ENCODE results near the gene MIEF2. TPM values are rescaled to one million over a fixed set of nuclear protein-coding genes. Genes with fewer than 3 reads are reported as not detected.

Gene MIEF2
- total RNA-seq, 1 donor from 2014 or later = 9.8 TPM

- DNase-seq (ENCODE audit: low spot score) = no peak
Observed at GRCh38 chr17:18256351-18256750, 4.1 kb upstream of the MIEF2 start.

- DNase-seq (ENCODE audit: low spot score) = no peak
Observed at GRCh38 chr17:18256776-18257175, 3.7 kb upstream of the MIEF2 start.

GRCh38 chr17:18257268-18257981 is 3.0 kb upstream of the MIEF2 start:
- DNase-seq (ENCODE audit: low spot score) = peak; percentile 80

GRCh38 chr17:18257982-18258355 is 2.5 kb upstream of the MIEF2 start:
- DNase-seq (ENCODE audit: low spot score) = peak; percentile 73

- DNase-seq (ENCODE audit: low spot score) = no peak
Observed at GRCh38 chr17:18258356-18259038, 2.0 kb upstream of the MIEF2 start, which contains the start of gene FLII. Gene FLII (minus strand): TSS chr17:18258738. CDS start chr17:18258690, 48 bp downstream.

- no peak for DNase-seq (ENCODE audit: low spot score)
Observed at GRCh38 chr17:18259621-18260331, 686 bp upstream of the MIEF2 start.

- peak; percentile 73 for DNase-seq (ENCODE audit: low spot score)
Observed at GRCh38 chr17:18261146-18261515, 669 bp downstream of the MIEF2 start.

GRCh38 chr17:18261659-18262058 is 1.2 kb downstream of the MIEF2 start:
- DNase-seq (ENCODE audit: low spot score) = no peak

- DNase-seq (ENCODE audit: low spot score) = no peak
Observed at GRCh38 chr17:18262111-18262510, 1.6 kb downstream of the MIEF2 start.

- DNase-seq (ENCODE audit: low spot score) = peak; percentile 43
Observed at GRCh38 chr17:18262641-18263040, 2.2 kb downstream of the MIEF2 start.

- DNase-seq (ENCODE audit: low spot score) = no peak
Observed at GRCh38 chr17:18263885-18264682, 3.6 kb downstream of the MIEF2 start.

GRCh38 chr17:18267366-18267765 is 6.9 kb downstream of the MIEF2 start:
- DNase-seq (ENCODE audit: low spot score) = no peak

- DNase-seq (ENCODE audit: low spot score) = no peak
Observed at GRCh38 chr17:18267927-18268711, 7.7 kb downstream of the MIEF2 start.

- DNase-seq (ENCODE audit: low spot score) = no peak
Observed at GRCh38 chr17:18270046-18270931, 9.8 kb downstream of the MIEF2 start.

- DNase-seq (ENCODE audit: low spot score) = no peak
Observed at GRCh38 chr17:18277076-18277475, 16.6 kb downstream of the MIEF2 start.

- DNase-seq (ENCODE audit: low spot score) = no peak
Observed at GRCh38 chr17:18278867-18279266, 18.4 kb downstream of the MIEF2 start.

GRCh38 chr17:18280249-18280648 is 19.8 kb downstream of the MIEF2 start:
- DNase-seq (ENCODE audit: low spot score) = no peak

GRCh38 chr17:18280766-18281371 is 20.4 kb downstream of the MIEF2 start:
- DNase-seq (ENCODE audit: low spot score) = no peak

GRCh38 chr17:18281788-18282187 is 21.3 kb downstream of the MIEF2 start:
- no peak for DNase-seq (ENCODE audit: low spot score)

- DNase-seq (ENCODE audit: low spot score) = no peak
Observed at GRCh38 chr17:18285296-18285695, 24.8 kb downstream of the MIEF2 start.
